Eye (tissue), 1 donor: Measurements from ENCODE around the gene GLP2R.

Experiments used
- DNase-seq: peaks from one replicate; pipeline ENCODE4 v3.0.0-alpha.2; 2015

Gene GLP2R

GRCh38 chr17:9926150-9926804 lies 100.6 kb downstream of the GLP2R start:
- no peak for DNase-seq

DNA sequence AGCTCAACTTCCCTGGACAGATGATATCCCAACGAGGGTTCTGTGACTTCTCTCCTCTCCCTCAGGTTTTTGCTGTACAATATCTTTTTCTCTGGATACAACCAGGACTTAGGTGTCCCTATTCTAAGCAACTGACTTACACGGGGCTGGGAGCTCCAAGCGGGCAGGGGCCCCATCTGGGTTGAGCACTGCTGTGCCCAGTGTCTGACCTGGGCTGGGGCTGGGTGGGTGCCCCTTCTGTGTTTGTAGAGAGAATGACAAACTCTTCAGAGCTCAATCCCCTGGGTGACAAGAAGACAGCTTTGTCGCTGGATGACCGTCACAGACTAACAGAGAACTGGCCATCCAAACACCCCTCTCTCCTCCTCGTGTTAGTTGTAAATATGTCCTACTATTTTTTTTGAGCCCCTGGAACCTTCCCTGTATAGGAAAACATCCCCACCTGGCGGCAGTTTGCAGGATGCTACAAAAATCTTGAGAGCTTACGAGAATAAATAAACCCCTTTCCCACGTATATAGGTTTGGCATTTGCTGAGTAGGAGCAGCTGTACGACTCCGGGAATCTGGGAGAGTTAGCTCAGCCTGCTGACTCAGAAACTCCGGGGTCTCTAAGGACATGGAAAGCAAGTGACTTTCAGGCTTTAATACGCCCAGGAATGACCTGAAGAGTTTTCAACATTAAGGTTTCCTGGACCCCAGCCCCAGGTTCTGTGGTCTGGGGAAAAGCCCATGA lies 103.0 kb downstream of the GLP2R start:
- peak; percentile 82 for DNase-seq

- no peak for DNase-seq
These were observed 104.1 kb downstream of the GLP2R start for GRCh38 chr17:9929871-9930270.

DNA sequence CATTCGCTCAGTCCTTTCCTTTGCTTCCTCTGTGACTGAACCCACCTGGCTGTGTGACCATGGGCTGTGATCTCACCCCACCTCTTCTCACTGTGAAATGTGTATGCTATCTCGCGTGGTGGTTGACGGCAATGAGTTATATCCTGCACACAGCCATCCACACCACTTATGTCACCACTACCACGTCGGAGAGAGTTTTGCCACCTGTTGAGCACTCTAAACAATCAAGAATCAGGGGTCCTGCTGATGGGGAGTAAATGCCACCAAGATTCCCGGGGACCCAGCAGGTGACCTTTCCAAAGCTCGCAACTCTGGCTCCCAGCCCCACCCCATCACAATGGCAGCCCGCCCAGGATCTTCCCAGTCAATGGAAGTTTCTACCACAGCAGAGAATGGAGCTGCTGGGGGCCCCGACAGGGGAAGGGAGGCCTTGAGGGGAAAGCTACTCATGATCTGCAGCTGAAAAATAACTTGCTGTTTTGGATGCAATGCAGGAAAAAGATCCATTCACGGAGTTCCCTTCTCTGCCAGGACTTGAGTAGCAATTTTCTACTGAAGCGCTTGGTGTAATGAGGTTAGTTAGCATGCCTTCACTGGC lies 105.5 kb downstream of the GLP2R start:
- DNase-seq = no peak

- DNase-seq = no peak
These were observed 106.8 kb downstream of the GLP2R start for GRCh38 chr17:9932491-9932890.

- no peak for DNase-seq
These were observed 108.6 kb downstream of the GLP2R start for GRCh38 chr17:9934331-9934730.

DNA sequence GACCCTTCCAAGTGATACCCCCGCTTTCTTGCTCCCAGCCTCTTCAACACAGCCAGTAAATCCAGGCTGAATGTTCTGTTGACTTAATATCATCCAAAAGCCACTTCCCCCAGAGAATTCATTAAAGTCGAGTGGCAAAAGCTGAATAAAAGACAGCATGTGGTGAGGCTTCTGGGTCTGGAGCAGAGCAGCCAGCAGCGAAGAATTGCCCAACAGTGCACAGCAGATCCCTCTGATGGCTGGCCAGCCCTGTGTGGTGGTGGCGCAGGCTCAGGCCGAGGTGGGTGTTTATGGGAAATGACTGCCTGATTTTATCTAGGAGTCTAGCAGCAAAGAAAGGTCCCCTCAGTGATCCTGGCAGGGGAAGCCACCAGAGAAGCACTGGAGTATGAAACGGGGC lies 109.7 kb downstream of the GLP2R start:
- DNase-seq = no peak

DNA sequence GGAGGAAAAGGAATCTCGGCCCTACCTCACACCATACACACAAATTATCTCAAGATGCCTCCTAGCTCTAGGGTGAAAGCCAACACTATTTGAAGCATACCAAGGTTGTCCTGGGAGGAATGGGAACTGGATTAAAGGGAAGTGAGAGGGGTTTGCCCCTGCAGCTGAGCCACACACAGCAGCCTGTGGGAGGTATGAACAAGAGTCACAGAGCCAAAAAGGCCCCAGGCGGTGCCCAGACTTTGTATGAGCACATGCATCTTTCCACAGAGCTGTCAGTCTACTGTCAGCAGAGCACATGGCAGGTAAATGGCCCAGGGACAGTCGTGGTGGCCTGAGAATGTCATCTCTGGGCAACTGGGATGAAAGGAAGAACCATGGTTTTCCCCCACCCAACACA lies 110.4 kb downstream of the GLP2R start:
- no peak for DNase-seq

DNA sequence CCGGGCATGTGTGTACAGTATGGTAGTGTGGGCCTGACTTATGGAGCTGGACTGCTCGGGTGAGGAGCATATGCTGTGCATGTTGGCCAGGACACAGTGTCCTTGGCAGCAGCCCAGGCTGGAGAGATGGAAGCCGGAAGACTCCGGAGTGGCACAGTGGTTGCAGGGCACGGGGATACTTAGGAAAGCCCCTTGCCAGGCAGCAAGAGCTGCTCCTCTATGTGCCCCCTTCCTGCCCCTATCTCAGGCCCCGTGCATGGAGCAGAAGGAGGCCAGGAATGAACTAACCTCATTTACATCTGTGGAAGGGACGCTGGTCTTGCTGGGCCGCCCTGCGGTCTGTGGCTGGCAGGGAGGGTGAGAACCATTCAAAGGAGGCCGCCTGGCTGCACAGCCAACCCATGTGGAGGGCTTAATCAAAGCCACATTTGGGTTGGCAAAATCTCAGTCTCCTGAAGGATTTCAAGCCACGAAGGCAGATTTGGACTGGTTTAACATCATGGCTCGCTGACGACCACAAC lies 111.6 kb downstream of the GLP2R start:
- DNase-seq = peak; percentile 57

DNA sequence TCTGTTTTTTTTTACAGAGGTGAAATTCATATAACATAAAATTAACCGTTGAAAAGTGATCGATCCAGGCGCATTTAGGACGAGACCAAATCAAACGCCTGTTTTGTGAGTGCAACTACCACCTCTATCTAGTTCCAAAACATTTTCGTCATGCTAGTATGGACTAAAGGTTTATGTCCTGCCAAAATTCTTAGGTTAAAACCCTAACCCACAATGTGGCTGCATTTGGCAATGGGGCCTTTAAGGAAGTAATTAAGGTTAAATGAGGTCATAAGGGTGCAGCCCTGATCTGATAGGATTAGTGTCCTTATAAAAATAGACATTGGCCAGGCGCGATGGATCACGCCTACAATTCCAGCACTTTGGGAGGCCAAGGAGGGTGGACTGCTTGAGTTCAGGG lies 112.2 kb downstream of the GLP2R start:
- DNase-seq = no peak

GRCh38 chr17:9938764-9939163 lies 113.0 kb downstream of the GLP2R start:
- DNase-seq = no peak

- DNase-seq = no peak
These were observed 115.1 kb downstream of the GLP2R start for GRCh38 chr17:9940841-9941240.

- no peak for DNase-seq
These were observed 115.6 kb downstream of the GLP2R start for GRCh38 chr17:9941305-9941704.
